Measurements from ENCODE around the gene G0S2.

G0S2 gene, protein sequence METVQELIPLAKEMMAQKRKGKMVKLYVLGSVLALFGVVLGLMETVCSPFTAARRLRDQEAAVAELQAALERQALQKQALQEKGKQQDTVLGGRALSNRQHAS

DNA sequence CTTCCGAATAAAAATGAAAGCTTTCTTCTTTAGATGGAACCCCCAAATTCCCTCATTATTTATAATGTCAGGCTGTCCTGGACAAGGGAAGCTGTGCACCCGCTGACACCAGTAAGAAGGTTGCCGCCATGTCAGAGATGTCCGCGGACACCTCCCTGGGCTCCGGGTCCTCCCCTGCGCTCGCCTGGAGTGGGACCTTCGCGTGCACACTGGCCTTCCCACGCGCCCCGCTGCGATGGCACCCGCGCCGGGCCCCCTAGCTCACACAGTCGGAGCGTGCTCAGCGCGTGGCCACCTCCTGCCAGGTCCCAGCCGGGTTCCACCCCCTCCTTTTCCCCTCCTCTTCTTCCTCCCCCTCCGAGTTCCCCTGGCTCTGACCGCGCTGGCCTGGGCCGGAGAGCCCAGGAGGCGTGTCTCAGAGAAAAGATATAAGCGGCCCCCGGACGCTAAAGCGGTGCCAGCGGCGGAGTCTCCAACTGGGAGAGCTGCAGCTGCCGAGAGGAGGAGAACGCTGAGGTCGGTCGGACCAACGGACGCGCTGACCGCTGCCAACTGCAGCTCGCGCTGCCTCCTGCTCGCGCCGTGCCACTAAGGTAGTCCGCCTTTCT, at the start of gene G0S2:
TSS of gene G0S2 (plus strand) at position 456 of the 608 bp plus-strand sequence. CDS start 273 bp downstream, outside the sequence.
- DNase-seq (ENCODE audit: low read depth in 2 of 3, low spot score in 2 of 3): no peak

DNA sequence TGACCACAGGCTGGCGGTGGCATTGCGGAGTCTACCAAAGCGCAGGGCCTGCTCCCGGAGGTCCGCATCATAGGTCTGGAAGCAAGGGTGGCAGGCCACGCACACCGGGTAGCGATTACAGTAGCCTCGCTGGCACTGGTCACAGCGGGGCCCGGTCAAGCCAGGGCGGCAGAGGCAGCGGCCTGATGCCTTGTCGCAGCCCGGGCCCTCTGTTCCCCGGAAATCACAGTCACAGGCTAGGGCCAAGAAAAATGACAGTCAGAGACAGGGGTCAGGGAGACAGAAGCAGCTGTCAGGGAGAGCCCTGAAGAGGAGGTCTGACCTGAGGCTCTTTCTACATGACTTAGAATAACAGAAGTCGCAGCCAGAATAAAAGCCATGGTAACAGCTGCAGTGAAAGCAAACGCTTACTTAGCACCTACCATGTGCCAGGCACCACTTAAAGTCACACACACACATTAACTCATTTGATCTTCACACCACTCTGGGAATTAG, 49.4 kb upstream of the G0S2 start:
- no peak for DNase-seq (ENCODE audit: low read depth in 2 of 3, low spot score in 2 of 3)

DNA sequence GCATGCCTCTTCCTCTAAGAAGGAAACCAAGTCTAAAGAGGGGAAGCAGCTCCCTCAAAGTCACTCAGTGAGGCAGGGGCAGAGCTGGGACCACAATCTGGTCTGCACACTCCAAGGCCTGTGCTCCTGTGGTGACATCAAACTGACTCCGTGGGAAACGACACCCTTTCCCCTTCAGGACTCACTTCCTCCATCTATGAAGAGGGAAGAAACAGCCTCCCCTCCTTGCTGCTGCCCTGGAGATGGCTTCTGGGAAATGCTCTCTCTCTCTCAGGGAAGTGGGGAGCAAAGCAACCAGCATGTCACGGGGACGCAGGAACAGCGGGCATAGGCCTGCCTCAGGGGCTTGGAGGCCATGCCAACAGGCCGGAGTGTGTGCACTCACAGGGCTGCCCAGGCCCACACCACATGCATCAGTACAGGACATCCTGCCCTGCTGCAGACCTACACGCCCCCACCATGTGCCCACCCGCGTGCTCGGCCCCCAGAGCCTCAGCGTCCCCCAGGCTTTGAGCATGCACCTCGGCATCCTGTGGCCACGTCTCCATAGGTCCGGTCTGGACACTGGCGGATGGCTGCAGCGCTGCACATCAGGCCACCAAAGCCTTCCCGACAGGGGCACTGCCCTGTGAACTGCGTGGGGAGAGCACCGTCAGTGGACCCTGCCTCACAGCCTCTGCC, 48.7 kb upstream of the G0S2 start:
- DNase-seq (ENCODE audit: low read depth in 2 of 3, low spot score in 2 of 3): no peak

DNA sequence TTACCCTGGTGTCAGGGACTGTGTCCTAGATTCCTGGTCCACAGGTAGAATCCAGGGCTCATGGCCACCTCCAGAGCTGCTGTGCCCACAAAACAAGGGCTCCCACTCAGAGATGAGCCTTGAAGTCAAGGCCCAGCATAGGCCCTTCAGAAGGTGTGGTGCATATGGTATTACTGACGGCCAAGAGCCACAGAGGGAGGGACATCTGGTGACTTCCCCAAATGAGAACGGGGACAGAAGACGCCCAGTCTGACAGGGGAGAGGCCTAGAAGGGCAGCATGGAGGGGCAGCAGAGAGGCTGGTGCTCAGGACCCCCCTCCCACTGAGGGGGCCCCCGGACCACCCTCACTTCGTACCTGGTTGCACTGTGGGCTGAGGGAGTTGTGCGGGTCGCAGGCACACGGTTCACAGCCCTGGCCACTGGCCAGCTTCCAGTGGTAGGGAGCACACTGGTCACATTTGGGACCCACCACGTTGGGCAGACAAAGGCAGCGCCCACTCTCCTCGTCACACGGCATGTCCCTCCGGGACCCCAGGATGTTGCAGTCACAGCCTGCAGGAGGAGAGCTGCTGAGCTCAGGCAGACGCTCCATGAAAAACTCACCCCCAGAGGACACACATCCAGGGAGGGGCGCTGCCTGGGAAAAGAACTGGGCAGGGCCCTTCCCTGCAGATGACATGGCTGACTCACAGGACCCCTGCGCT, 48.0 kb upstream of the G0S2 start:
- DNase-seq (ENCODE audit: low read depth in 2 of 3, low spot score in 2 of 3): no peak

DNA sequence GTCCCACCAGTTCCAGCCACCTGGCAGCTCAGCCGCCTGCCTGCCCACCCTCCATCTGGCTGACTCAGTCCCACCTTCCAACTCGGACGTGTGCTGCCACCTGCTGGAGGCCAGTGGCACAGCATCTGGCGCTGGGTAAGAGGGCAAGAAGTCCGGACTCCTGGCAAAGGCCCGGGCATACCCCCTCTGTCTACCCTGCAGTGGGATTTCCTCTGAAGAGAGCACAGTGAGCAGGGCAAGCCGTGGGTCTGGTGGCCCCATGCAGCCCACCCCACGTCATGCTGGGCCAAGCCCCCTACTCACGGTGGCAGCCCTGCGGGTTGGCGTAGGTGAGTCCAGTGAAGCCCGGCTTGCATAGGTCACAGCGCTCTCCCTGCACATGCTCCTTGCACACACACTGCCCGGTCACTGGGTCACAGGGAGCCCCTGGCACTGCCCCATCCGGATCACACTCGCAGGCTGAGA, 47.4 kb upstream of the G0S2 start:
- DNase-seq (ENCODE audit: low read depth in 2 of 3, low spot score in 2 of 3): peak; percentile 61 to 86 (median 84)

DNA sequence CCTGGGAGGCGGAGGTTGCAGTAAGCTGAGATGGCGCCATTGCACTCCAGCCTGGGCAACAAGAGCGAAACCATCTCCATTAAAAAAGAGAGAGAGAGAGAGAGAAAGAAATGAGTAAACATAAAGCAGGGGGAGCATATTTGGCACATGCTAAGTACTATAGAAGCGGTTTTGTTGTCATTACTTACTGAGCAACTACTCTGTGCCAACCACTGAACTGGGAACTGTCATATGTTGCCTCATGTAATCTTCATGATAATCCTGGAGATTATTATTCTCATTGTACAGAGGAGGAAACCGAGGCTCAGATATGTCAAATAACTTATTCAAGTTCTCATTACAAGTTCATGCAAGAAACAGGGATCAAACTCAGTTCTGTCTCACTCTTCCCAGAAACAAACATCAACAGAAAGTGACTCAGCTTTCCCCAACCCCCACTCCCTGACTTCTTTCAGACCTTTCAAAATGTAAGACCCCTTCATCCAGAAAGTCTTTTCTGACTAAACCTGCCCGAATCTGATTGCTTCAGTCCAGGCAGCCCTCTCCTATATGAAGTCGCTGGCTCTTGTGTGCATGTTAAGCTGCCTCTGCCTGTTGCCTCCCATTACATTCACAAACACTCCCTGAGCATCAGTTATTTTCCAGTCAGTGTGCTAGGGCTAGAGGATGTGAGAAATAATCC, 46.5 kb upstream of the G0S2 start:
- no peak for DNase-seq (ENCODE audit: low read depth in 2 of 3, low spot score in 2 of 3)

DNA sequence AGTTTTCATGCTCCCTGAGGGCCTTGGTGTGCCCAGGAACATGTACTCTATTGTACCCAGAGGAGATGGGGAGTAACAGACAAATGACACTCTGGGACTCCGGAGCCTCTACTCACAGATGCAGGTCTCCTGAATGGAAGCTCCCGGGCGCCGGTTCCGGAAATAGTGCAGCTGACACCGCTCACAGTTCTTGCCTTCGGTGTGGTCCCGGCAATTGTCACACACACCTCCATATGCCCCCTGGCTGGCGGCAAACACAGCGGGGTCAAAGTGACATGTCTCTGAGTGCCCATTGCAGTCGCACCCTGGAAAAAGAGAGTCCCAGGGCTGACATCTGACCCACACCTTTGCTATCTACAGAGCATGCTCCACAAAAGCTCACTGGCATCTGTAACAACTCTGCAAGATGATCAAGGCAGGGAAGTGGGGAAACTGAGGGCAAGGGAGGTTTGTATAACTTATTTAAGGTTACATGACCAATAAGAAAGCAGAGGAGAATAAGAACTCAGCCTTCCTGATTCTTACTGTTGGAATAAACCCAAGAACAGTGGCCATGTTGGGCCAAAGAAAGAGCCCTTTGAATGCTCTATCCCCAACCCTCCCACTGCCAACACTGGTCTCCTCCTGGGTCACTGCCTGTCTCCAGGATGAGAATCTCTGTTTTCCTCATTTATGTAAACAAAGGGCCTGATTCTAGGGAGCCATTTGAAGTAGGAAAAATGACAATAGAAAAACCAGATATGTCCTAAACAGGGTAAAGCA, 45.4 kb upstream of the G0S2 start:
- DNase-seq (ENCODE audit: low read depth in 2 of 3, low spot score in 2 of 3): no peak

DNA sequence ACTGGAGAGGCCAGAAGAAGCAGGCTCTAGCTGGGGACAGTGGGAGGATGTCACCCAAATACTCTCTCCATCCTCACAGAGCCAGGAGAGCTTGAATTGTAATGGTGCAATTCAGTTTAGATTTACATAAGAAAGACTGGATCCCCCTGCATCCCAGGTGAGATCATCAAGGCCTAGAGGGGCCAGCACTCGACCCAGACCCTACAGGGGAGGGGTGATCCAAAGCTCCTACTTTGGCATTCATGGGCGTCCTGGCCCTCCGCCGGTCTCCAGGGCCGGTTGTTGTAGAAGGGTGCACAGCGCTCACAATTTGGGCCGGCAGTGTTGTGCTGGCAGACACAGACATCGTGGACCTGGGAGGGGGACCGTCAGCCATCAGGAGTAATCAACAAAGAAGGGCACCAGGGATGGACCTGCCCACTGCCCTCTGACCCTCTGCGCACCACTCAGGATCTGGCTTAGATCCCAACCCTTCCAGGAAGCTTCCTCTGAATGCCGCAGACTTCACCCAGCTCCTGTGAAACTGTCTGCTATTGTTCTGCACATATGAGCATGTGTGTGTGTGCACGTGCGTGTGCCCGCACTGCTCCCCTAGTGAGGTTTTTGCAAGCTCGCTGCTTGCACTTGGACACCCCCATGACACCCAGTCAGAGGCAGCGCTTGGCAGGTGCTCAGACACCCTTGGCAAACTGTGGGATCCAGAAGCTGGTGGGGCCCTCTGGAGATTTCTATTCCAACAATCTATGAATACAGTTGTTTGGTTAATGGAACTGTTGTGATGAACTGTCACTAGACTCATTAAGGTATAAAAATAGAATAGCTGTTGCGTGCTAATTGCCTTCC, 44.6 kb upstream of the G0S2 start:
- no peak for DNase-seq (ENCODE audit: low read depth in 2 of 3, low spot score in 2 of 3)

DNA sequence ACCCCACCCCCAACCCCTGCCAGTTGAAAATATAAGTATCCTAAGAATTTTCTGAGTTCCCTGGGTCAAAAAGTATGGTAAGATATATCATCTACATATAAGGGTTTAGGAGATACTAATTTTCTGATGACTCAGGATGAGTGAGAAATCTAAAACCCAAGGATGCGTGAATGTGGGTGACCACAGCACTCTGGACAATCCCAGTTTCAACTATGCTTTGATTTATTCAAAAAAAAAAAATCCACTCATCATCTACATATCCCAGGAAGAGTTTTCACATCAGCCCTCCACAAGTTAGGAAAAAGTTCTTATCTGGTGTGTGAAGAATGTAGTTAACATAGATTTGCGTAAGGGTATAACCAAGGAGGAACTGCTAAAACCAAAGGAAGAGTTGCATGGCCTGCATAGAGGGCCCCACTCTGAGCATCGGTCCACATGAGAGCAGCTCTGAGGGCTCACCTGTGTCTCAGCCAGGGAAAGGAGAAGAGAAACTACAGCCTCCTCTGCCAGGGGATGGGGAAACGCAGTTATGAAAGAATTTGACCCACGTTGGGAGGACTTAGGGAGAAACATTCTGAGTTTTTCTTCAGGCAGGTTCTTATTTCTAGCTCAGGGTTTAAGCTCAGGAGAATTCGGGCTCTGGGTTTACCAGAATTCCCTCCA, 41.7 kb upstream of the G0S2 start:
- DNase-seq (ENCODE audit: low read depth in 2 of 3, low spot score in 2 of 3): no peak

DNA sequence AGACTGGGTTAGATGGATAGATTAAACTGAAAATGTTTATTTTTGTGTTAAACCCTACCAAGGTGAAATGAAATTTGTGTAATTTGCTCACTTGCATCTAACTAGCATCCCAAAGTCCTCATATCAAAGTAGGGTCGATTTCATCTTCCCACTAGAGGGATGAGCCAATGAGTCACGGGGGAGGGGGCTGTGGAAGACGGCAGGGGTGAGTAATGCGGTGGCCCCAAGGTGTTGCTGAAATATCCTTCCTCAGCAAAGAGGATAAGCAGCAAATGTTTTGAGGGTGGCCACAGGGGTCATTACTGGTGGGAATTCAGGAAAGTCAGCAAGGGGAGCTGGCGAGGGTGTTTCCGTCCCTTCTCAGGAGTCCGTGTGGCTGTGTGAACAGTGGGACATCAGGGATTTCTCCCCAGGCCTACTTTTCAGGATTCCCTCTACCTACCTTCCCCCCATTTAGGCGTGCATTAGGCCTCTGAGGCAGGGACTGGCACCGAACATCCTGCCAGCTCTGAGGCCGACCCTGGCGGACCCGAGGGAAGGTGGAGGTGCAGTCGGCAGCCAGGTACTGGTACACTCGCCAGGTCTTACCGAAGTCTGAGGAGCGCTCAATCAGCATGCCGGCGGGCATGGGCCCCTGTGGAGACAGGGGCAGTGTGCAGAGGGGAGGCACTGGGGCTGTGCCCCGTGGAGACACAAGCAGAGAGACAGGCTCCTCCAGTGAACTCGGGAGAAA, 41.0 kb upstream of the G0S2 start:
- DNase-seq (ENCODE audit: low read depth in 2 of 3, low spot score in 2 of 3): no peak

DNA sequence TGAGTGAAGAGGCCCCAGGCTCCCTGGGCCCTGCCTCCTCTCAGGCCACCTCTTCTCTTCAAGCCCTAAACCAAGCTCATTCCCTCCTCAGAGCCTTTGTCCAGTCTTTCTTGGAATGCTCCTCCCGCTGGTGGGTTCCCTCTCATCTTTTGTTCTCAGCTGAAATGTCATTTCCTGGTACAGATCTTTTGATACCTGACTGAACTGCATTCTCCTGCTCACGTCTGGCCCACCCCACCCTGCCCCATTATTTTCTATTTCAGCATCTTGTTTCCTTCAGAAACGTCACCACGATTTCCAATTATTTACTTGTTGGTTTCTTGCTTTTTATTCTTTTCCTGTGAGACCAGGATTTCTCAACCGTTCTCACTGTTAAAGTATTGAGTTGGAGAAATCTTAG, 39.4 kb upstream of the G0S2 start:
- DNase-seq (ENCODE audit: low read depth in 2 of 3, low spot score in 2 of 3): no peak

DNA sequence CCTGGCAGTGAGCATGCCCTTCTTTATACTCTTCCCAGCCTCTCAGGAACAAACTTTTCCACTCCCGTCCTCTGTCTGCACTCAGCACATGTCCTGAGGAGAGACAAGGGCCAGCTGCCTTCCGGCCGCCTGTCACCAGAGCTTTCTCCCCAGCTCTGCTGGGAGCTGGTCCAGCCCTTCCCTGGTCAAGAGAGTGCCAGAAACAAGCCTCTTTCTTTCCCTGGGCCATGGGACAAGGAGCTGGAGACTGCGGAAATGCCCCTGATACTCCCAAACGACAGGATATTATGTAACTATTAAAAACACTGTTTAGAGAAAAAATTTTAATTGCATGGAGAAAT, 33.4 kb upstream of the G0S2 start:
- no peak for DNase-seq (ENCODE audit: low read depth in 2 of 3, low spot score in 2 of 3)

DNA sequence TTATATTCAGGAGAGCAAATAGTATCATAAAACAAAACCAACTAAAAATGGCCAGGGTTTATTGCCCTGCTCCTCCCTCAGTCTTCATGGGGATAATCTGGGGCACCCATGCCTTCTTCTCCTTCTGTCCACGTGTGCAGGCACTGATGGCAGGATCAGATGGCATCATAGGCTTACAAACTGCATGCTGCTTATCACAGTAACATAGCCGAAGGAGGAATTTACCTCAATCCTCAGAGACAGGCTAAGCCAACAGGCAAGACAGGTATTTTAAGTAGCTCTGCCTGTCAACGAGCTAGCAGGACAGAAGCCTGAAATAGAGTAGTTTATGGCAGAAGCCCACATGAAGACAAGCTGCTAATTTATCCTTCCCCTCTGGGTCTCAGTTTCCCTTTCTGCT, 32.4 kb upstream of the G0S2 start:
- DNase-seq (ENCODE audit: low read depth in 2 of 3, low spot score in 2 of 3): no peak

DNA sequence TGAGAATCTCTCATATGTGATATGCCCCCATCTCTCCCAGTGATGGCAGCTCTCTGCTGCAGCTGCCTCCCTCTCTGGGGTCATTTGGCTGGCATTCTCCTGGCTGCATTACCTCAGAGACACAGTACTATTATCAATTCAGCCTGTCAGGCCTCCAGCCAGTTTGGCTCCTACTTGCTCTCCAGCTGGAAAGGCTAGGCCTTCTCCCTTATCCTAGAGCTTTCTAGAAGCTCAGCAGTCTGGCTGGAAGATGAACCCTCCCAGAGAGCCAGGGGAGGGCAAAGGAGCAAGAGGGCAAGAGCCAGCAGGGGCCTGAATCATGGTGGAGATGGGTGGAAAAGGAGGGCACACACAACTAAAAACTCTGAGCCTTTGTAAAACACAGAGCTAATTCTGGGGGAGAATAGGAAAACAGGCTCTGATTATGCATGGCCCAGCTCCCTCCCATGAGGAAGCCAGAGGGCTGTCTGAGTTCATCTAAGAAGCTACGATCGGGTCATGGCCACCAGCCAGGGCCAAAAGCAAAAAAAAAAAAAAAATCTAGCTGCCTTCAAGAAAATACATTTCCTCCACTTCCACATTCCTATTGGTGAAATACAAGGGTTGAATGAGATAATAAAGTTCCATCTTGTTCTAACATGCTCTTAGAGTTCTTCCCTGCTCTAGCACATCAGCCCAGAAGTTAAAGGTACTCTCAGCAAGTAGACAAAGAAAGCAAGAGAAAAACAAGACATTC, 31.8 kb upstream of the G0S2 start:
- no peak for DNase-seq (ENCODE audit: low read depth in 2 of 3, low spot score in 2 of 3)

DNA sequence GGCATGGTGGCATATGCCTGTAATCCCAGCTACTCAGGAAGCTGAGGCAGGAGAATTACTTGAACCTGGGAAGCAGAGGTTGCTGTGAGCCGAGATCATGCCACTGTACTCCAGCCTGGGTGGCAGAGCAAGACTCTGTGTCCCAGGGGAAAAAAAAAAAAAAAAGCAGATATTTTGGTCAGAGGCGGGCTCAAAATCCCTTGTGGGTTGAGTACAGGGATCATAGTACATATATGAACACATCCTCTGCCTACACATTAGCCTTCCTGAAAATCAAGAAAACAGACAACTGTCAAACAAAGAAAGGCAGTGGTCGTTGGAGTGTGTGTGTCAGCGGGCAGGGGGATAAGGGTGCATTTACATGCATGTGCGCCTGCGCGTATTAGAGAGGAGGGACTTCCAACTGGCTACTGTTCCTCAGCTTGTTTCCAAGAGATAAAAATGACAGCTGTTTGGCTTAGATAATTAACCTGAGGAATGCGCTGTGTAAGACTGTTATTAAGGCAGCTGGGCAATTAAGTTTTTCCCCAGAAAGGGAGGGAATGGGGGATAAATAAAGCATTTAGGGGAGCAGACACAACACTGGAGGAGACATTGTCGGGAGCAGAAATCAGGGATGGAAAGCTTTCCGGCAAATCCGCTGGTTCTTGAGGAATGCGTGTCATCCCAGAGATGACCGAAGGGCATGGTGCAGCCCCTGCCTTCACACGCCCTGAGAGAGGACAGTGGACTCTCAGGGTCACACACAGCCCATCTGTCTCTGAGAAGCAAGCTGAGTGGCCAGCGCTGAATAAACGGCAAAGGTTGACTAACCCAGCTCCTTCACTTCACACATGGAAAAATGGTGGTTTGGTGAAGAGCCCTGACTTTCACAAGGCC, 29.4 kb upstream of the G0S2 start:
- no peak for DNase-seq (ENCODE audit: low read depth in 2 of 3, low spot score in 2 of 3)

DNA sequence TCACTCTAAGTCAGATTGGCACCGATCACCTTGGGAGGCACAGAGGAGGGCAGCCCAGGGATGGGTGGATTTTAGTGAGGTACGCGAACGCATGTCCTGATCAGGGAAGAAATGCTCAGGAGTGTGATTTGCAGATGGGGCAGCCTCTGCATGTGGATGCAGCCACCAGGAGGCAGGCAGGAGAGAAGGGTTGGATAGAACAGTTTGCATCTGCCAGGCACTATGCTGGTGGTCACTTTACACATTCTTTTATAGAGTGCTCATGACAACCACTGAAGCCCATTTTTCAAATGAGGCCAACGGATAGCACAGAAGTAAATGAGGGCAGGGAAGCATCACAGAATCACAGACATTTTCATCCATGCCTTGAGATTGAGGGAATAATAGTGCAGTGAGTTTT, 28.7 kb upstream of the G0S2 start:
- DNase-seq (ENCODE audit: low read depth in 2 of 3, low spot score in 2 of 3): no peak

DNA sequence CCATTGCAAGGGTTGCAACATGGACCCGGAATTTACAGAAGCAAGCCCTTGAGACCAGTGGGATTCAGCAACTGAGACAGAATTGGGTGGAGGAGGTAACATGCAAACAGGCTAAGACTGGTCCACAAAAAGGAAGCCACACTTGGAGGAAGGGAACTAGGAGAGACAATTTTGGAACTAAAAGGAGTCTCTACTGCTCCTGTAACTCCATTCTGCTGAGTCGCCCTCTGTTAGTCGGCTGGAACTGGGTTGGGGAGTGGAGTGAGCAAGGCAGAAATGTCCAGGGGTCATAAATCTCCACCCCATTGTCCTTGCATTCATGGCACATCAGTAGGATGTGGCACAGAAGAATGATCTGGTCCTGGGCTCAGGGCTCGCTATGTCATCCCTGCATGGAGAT, 28.1 kb upstream of the G0S2 start:
- DNase-seq (ENCODE audit: low read depth in 2 of 3, low spot score in 2 of 3): no peak
